Measurements from ENCODE around the gene NOL12.

Gene NOL12

GRCh38 chr22:37659897-37660708 is 26.0 kb upstream of the NOL12 start:
- DNase-seq = no peak

- no peak for DNase-seq
Observed at GRCh38 chr22:37660709-37661045, 25.5 kb upstream of the NOL12 start.

- no peak for DNase-seq
Observed at GRCh38 chr22:37661160-37661924, 24.8 kb upstream of the NOL12 start.

DNA sequence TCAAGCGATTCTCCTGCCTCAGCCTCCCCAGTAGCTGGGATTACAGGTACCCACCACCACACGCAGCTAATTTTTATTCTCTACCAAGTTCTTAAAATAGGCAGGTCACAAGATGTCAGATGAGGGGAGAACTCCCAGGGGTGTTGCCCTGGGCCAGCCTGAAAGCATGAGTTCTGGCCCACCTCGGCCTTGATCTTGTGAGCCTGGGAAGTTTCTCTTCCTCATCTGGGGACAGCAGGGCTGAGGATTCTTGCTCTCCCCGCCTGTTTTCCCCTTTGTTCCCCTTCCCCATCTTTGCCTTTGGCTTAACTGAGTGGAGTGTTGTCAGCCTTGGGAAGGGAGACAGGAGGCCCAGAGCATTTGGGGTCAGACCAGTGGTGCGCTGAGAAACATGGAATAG is 24.1 kb upstream of the NOL12 start:
- no peak for DNase-seq

DNA sequence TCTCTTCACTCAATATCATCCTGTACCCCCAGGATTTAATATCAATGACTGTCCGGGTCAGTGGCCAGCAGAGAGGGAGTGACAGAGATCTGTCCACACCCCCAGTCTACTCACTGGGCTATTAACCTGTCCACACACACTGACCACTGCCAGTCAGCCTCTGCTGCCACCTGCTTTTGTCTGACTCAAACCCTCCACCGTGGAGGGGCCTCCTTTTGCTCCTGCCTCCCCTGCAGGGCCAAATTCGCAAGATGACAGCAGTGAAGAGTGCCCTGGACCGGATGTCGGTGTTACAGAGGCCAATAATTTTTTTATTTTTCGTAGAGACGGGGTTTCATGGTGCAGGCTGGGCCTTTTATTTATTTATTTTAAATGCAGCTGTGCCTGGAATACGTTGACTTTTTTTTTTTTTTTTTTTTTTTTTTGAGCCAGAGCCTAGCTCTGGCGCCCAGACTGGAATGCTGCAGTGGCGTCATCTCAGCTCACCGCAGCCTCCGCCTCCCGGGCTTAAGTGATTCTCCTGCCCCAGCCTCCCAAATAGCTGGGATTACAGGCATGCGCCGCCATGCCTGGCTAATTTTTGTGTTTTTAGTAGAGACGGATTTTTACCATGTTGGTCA is 22.5 kb upstream of the NOL12 start:
- no peak for DNase-seq

GRCh38 chr22:37664249-37665101 is 21.7 kb upstream of the NOL12 start:
- no peak for DNase-seq

- no peak for DNase-seq
Observed at GRCh38 chr22:37665487-37665886, 20.7 kb upstream of the NOL12 start.

DNA sequence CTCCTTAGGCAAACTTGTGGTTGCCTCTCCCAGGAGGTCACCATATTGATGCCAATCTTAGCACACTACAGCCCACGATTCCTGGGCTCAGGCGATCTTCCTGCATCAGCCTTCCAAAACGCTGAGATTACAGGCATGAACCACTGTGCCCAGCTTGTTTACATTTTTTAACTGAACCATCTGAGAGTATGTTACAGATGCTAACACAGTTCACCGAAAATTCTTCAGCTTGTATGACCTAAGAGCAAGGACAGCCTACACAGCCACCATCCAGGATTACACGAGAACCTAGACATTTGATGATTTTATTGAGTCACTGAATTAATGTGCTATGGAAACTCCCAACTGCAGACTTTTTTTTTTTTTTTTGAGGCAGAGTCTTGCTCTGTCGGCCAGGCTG is 16.6 kb upstream of the NOL12 start:
- no peak for DNase-seq

GRCh38 chr22:37672206-37672919 is 13.8 kb upstream of the NOL12 start:
- no peak for DNase-seq

GRCh38 chr22:37672920-37673455 is 13.2 kb upstream of the NOL12 start:
- DNase-seq = peak; percentile 40

DNA sequence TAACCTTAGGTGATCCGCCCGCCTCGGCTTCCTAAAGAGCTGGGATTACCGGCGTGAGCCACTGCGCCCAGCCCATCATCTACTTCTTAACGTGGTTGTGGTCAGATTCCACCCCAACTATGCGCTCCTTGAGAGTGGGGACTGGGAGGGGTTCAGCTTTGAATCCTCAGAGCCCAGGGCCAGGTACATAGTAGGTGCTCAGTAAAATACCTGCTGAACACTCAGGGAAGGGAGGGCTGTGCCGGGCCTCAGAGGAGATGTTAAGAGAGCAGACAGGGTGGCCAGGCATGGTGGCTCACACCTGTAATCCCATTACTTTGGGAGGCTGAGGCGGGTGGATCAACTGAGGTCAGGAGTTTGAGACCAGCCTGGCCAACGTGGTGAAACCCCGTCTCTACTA is 11.9 kb upstream of the NOL12 start:
- DNase-seq = no peak

- peak; percentile 79 for DNase-seq
Observed at GRCh38 chr22:37674951-37675929, 10.9 kb upstream of the NOL12 start, which contains the start of gene LGALS1. LGALS1 (plus strand) TSS chr22:37675636; CDS start chr22:37675703, 67 bp downstream.

DNA sequence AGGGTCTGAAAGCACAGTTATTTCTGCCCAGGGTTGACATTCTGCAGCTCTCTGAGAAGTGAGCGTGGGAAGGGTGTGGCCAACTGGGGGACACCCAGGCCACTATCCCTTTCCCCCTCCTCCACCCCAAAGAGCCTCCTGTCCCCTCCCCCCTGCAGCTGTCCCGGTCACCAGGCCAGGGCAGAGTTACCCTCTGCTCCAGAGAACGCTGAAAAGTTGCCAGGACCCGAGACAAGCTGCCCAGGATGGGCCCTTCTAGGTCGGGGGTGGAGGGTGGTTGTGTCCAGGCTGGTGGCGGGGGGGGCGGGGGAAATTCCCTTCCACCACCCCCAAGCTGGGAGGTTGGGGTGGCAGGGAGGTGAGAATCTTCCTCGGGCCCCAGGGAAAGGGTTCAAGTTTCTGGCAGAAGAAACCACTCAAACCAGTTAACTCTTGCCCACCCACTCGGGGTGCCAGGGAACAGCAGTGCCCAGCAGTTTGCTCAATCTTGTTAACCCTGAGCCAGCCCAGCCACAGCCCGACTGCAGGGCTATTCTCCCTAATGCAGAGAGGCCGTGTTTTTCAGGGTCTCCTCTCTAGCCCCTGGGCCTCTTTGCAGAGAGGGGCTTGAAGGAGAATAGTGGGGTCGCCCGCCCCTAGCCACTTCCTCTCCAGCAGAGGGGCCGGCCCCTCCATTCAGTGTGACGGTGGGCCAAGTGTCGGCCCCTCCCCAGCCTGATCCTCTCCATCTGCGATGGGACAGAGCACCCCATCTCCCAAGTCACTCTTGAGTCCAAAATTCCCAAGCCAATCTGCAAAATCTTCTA is 10.0 kb upstream of the NOL12 start:
- peak; percentile 35 for DNase-seq

- DNase-seq = peak; percentile 94
Observed at GRCh38 chr22:37676736-37677492, 9.2 kb upstream of the NOL12 start.

GRCh38 chr22:37677493-37677974 is 8.6 kb upstream of the NOL12 start:
- no peak for DNase-seq

- DNase-seq = no peak
Observed at GRCh38 chr22:37678372-37678771, 7.8 kb upstream of the NOL12 start.

DNA sequence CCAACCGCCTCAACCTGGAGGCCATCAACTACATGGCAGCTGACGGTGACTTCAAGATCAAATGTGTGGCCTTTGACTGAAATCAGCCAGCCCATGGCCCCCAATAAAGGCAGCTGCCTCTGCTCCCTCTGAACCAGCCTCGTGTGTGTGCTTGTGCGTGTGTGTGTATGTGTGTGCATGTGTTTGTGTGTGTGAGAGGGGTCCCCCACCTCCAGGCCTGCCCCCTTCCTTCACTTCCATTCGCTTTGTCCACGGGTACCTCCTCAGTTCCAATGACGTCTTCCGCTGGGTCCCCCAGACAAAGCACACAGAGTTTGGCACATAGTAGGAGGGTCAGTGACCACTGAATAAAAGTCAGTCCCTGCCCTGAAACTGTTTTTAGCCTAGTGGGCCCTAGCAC is 6.5 kb upstream of the NOL12 start:
- DNase-seq = no peak

GRCh38 chr22:37680191-37680851 is 5.8 kb upstream of the NOL12 start:
- no peak for DNase-seq

All from activated CD4-positive, alpha-beta T cell treated with anti-CD3 and anti-CD28 coated beads for 48 hours (primary cell).